SHP77 (cell line): Measurements from ENCODE around the gene CDH12.
A peak's percentile ranks its signal among the peaks of the same experiment; 100 is the strongest.

ENCODE experiments used
- DNase-seq, 2 experiments: peaks; one replicate each; lab custom pipeline; 2025; lab: John Stamatoyannopoulos, UW

CDH12 gene

GRCh38 chr5:21820527-21820926, 1032.6 kb downstream of the CDH12 start:
- DNase-seq = no peak

GRCh38 chr5:21818370-21818720, 1034.8 kb downstream of the CDH12 start:
- no peak for DNase-seq

- DNase-seq = peak; percentile 8 to 9
Observed at GRCh38 chr5:21817668-21818369, 1035.3 kb downstream of the CDH12 start.

- DNase-seq = peak; percentile 30 to 64
Observed at GRCh38 chr5:21810737-21811316, 1042.3 kb downstream of the CDH12 start.

- DNase-seq = no peak
Observed at GRCh38 chr5:21809611-21810010, 1043.5 kb downstream of the CDH12 start.

- no peak for DNase-seq
Observed at GRCh38 chr5:21807953-21808352, 1045.2 kb downstream of the CDH12 start.

GRCh38 chr5:21806943-21807342, 1046.2 kb downstream of the CDH12 start:
- no peak for DNase-seq

GRCh38 chr5:21806271-21806670, 1046.9 kb downstream of the CDH12 start:
- no peak for DNase-seq

- DNase-seq = peak; percentile 27 to 58
Observed at GRCh38 chr5:21802869-21803490, 1050.2 kb downstream of the CDH12 start.

- DNase-seq = no peak
Observed at GRCh38 chr5:21802100-21802499, 1051.0 kb downstream of the CDH12 start.

- no peak for DNase-seq
Observed at GRCh38 chr5:21792748-21793147, 1060.4 kb downstream of the CDH12 start.

GRCh38 chr5:21791304-21791703, 1061.8 kb downstream of the CDH12 start:
- DNase-seq = no peak

- no peak for DNase-seq
Observed at GRCh38 chr5:21784487-21784886, 1068.7 kb downstream of the CDH12 start.

- no peak for DNase-seq
Observed at GRCh38 chr5:21783074-21783679, 1070.0 kb downstream of the CDH12 start.

GRCh38 chr5:21776466-21776865, 1076.7 kb downstream of the CDH12 start:
- no peak for DNase-seq

GRCh38 chr5:21774801-21775200, 1078.3 kb downstream of the CDH12 start:
- DNase-seq = no peak

- no peak for DNase-seq
Observed at GRCh38 chr5:21774281-21774680, 1078.9 kb downstream of the CDH12 start.

- no peak for DNase-seq
Observed at GRCh38 chr5:21773456-21773855, 1079.7 kb downstream of the CDH12 start.

- DNase-seq = no peak
Observed at GRCh38 chr5:21765406-21765805, 1087.7 kb downstream of the CDH12 start.

GRCh38 chr5:21739096-21739495, 1114.0 kb downstream of the CDH12 start:
- no peak for DNase-seq

GRCh38 chr5:21723500-21723899, 1129.6 kb downstream of the CDH12 start:
- DNase-seq = no peak

GRCh38 chr5:21711866-21712758, 1141.0 kb downstream of the CDH12 start:
- DNase-seq = no peak
